NCI-H460 (cell line): ENCODE data around the gene THOC7. TPM values are rescaled to one million over a fixed set of nuclear protein-coding genes. Genes with fewer than 3 reads are reported as not detected.

ENCODE experiments used
- DNase-seq: peaks from one replicate; pipeline ENCODE4 v3.0.0-alpha.2; 2016; ENCODE audit warnings: low read depth; ENCODE audit errors: extremely low read depth
- total RNA-seq: library from RNA; depleted of rRNA; stranded (reverse); fragments of >200 nt; shearing (Covaris generic); gene quantifications from 2 replicates; pipeline ENCODE4 v1.2.3, GENCODE V29; 2014

The THOC7 gene
- total RNA-seq, 1 experiment from 2014 or later, result 77.4 TPM

DNA sequence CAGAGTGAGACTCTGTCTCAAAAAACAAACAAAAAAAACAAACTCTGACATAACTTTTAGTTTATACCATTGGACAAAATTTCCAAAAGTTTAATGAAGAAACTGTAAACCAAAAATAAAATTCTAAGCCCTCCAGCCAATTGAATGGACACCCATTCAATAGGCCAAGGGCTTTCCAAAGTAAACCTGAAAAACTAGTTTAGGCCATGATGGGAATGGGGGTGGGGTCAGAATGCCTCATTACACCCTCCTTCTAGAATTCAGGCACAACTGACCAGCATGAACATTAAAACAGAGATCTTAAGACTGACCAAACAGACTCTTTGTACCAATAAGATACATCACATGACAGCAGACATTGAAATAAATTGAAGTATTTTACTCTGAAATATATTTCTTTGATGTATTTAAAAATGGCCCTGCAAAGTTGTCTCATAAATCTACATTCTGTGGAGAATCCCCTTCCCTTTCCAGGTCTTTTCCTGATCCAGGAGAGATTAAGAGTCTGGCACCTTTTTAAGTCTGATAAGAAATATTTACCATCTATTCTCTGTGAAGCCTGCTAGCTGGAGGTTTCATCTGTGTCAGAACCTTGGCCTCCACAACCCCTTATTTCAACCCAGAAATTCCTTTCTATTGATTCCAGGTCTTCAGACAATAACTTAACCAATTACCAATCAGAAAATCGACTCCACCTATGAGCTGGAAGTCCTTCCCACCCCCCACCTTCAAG is 15.7 kb downstream of the THOC7 start:
- DNase-seq, result no peak

DNA sequence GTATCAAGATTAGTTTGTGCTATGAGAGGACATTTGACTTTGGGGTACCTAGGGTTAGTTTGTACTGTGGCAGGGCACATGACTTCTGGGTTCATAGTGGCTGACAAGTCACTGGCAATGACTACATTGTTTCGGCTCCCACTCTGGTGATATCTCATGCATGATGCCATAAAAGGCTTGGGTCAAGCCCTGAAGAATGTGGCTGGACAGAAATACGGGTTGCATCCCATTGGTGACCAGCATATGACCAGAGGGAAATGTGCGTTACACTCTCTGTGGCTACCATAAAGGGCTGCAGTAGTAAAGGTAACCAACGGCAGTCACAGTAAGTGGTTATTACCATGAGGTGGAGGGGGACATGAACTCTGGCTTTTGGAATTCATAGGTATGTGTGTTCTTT is 18.4 kb downstream of the THOC7 start:
- no peak for DNase-seq

DNA sequence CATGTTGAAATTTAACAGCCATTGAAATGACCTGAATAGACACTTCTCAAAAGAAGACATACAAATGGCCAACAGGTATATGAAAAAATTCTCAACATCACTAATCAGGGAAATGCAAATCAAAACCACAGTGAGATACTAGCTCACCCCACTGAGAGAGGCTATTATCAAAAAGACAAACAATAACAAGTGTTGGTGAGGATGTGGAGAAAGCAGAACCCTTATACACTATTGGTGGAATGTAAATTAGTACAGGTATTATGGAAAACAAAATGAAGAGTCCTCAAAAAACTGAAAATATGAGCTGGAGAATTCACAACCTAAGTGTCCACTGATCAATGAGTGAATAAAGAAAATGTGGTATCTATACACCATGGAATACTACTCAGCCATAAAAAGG is 21.5 kb downstream of the THOC7 start:
- DNase-seq, result no peak

DNA sequence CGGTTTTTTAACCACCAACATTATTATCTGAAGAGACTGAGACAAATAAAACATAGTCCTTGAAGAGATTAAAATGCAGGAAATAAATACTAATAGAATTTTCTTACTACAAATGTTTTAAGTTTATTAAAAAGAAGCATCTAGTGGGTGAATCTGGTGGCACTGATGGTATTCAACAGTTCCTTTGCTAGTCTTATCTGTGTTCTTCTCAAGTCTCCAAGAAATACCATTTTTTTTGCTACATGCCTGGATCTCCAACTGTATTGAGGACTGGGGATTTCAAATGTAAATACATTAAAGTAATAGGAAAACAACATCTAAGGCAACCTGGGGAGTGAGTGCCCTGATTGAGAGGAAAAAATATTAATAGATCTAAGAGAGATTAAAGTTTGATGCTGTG is 21.9 kb downstream of the THOC7 start:
- no peak for DNase-seq

DNA sequence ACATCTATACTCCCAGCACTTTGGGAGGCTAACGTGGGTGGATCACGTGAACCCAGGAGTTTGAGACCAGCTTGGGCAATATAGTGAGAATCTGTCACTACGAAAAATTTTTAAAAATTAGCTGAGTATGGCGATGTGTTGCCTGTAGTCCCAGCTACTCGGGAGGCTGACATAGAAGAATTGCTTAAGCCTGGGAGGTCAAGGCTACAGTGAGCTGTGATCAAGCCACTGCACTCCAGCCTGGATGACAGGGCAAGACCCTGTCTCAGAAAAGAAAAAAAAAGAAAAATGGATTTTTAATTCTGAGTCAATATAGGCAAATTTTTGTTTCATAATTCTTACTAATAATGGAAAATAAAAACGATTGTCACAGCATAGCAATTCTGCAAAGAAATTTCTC is 31.2 kb downstream of the THOC7 start:
- no peak for DNase-seq

DNA sequence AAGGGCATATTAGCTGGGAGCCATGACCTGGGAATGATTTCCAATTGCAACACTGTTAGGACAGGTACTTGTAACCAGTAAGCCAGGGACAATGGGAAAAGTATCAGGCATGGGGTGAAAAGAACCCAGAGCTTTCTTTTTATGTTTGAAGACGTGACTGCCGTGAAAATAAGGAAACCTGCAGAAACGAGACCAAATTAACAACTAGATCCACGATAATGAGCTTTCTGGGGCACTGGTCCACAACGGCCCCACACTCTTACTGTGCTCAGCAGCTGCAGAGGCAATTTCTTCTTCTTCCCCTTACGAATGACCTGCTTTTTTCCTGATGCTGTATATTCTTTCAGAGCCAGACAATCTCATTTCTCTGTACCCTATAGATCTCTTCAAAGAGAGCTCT is 33.1 kb downstream of the THOC7 start:
- no peak for DNase-seq

DNA sequence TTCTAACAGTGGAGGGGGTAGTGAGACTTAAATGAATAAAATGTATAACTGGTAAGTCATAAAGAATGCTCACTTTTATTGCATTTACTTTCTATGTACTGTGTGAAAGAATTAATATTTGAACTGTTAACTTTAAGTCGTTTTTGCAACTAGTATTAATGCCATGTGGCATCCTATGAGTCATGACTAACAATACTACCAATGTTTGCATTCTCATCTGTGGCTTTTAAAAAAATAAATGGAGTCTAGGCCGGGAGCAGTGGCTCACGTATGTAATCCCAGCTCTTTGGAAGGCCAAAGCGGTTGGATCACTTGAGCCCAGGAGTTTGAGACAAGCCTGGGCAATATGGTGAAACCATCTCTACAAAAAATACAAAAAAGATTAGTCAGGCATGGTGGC is 39.3 kb downstream of the THOC7 start:
- peak; percentile 69 for DNase-seq

DNA sequence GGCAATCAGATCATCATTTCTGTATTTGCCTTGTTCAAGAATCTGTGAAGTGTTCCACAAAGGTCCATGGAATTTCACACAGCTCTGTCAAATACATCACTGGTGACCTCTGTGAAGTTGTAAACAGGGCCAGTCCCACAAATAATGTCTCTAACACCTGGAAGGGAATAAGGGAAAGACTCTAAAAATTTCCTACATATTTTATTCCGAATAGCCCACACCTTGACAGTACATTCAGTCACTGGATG is 44.5 kb downstream of the THOC7 start, which contains the start of gene C3orf49:
C3orf49 (plus strand) TSS at position 149 of the 248 bp plus-strand sequence. CDS start 173 bp downstream, outside the sequence.
- no peak for DNase-seq

DNA sequence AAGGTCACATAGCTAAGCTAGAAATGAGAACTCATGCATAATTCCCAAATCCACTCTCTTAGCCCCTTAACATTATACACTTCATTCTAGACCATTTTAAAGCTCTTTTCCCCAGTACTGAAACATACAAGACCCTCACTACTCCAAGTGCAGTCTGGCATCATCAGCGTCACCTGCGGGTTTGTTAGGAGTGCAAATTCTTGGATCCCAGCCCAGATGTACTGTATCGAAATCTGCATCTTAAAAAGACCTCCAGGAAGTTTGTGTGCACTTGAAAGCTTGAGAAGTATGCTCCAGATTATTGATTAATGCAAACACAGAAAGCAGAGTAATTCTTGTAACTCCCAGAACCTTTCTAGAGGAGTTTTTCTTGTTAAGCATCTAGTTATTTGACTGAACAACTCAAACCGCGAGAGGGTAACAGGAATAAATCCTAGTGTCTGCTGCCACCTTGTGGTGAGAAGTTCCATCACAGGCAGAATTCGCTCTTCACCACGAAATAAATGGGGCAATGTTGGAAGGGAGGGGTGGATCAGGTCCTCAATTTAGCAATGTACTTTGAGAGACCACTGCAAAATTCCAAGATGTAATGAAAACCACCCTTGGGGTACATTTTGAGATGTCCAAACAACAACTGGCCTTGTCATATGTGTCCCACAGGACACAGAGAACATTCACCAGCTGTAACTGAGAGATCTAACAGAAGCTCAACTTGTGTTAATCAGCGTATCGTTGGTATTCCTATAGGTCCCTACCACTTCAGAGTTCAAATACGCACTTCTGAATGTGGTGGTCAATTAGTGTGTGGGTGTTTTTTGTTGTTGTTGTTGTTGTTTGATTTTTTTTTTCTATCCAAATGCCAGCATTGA is 45.1 kb downstream of the THOC7 start:
- peak; percentile 85 for DNase-seq

DNA sequence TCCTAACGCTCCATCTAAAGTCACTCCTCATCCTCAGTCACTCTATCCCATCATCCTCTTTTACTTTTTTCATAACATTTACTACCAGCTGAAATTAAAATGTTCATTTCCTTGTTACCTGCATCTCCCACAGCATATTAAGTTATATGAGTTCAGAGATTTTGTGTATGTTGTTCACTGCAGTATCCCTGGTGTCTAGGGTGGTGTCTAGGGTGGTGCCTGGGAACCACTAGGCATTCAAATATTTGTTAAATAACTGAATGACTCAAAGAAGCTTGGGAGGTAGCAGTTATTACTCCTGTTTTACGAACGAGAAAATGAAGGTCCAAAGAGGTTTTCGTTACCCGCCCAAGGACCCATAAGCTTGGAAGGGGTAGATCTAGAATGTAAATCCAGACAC is 46.4 kb downstream of the THOC7 start:
- no peak for DNase-seq

DNA sequence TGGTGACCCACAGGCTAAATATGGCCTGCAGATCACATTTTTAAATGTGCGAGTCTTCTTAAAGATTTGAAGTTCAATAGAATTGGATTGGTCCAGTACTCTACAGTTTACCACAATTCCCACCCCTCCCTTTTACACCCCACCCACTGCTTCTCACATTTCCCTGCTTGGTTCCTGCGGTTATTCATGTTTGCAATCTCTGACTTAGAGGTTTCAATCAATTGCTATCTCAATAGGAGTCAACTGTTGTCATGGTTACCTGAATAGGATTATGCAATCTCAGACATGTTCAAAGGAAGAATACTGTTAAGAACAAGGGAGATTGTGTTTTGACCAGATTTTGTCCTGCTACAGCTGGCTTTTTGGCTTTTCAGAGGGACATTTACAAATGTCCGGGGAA is 49.4 kb downstream of the THOC7 start:
- DNase-seq, result no peak

DNA sequence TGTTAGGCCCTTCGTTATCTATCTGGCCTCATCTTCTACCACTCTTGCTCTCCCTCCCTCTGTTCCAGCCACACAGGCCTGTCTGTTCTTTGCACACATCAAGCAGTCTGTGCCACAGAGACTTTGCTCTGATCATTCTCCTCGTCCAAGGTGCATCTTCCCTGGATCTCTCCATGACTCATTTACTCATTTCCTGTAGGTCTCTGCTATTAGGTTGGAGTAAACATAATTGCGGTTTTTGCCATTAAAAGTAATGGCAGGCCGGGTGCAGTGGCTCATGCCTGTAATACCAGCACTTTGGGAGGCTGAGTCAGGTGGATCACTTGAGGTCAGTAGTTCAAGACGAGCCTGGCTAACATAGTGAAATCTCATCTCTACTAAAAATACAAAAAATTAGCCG is 54.0 kb downstream of the THOC7 start:
- DNase-seq, result no peak

DNA sequence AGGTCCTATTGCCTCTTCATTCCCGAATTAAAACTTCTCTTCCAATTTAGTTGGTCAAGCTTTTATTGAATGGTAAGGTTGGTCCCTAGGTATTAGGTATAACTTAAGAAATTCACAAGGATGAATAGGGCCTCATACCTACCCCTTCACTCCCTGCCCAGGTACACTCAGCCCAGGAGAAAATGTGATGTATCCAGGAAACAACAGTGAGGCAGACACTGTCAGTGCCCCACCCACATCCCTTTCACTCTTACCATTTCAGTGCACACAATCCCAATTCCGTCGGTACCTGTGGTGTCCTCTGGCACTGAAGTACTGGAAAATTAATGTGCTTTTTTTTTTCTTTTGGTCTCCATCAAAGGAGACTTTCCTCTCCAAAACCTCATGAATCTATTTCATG is 55.0 kb downstream of the THOC7 start:
- DNase-seq, result no peak

DNA sequence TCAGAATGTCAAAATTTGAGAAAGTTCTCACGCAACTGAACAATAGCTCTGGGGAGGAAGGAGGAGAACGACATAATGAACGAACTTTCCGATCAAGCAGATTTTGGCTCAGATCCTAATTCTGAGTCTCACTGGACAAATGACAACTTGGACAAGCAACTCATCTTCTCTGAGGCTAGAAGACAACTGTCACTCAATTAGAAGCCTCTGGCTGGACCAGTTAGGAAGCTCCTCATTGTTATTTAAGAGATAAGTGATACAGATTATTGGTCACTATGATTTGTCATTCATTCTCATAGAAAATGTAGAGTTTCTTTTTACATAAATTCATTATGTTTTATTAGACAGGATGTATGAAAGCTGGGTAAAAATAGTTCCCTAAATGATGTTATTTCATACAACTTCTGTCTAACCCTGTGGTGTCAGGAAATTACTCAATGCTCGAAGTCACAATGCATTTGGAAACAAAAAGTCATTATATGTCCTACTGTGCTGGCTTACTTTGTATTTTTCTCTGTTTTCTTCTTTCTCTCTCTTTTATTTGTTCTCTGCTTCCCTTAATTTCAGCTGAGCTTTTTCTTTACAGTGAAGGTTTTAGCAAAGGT is 55.5 kb downstream of the THOC7 start:
- no peak for DNase-seq

DNA sequence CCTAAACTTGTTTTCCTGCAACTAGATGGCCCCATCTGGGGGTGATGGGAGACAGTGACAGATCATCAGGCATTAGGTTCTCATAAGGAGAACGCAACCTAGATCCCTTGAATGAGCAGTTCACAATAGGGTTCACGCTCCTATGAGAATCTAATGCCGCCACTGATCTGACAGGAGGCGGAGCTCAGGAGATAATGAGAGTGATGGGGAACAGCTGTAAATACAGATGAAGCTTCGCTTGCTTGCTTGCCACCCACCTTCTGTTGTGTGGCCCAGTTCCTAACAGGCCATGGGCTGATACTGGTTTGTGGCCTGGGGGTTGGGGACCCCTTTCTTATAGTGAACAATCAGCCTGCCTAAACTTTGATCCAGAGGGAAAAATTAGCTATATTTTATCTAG is 59.7 kb downstream of the THOC7 start:
- DNase-seq, result no peak

DNA sequence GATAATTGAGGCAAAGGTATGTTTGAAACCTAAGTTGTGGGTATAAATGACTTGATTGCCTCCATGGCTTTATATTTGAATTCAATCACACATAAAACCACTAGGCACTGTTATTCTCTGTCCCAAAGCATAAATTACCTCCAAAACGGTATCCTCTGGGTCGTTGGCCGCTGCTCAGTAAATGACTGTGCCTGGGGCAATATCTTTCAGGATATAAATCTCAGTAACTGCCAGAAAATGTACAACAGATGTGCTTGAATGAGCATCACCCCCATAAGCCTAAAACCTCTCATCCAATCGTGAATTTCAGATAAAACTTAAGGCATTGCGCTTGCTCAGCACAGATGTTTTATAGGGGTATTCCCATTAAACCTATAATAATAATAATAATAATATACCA is 63.5 kb downstream of the THOC7 start:
- DNase-seq, result no peak

DNA sequence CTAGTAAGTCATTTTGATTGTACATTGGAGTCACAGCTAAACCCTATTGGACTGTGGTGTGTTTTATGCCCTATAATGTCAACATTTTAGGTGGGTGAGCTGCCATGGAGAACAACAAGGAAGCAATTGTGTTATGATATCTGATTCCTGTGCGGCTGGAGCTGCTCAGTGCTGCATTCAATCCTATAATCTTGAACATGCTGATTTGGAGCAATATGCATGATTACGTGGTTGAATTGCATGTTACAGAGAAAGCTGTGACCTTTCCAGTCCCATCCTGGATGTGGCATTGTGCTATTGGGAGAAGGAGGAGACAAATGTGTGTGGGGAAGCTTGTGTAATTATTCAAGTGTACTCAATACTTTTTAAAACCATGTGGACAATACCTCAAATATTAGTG is 64.7 kb downstream of the THOC7 start:
- DNase-seq, result no peak

DNA sequence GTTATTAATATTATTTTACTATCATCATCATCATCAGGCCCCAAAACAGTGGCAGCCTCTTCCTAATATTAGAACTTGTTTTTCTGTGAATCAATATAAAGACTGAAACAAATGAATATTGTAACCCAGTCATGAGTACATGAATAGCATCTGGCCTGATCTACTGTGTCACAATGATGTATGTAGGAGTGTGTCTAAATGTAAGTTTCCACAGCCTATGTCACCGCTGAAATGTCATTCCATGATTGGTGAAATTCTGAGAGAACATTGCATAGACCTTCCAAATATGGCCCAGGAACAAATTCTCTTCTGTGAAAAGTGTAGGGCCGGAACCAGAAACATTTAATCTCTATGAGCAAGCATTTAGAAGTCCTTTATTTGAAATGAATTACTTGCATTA is 65.1 kb downstream of the THOC7 start:
- no peak for DNase-seq

DNA sequence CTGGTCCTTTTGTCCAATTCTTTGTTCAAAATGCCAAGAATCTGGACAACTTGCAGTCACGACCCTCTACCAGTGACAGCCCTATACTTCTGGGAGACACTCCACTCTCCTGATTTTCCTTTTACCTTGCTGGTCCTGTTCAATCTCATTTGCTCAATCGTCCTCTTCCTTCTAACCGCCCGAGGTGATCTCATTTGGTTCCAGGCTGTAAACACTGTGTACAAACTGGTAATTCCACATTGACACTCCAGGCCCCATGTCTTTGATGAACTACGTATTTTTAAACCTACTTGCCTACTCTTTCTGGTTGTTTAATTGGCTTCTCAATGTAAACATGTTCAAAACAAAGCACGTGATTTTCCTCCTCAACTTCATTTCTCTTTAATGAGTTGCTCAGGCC is 68.2 kb downstream of the THOC7 start:
- no peak for DNase-seq

DNA sequence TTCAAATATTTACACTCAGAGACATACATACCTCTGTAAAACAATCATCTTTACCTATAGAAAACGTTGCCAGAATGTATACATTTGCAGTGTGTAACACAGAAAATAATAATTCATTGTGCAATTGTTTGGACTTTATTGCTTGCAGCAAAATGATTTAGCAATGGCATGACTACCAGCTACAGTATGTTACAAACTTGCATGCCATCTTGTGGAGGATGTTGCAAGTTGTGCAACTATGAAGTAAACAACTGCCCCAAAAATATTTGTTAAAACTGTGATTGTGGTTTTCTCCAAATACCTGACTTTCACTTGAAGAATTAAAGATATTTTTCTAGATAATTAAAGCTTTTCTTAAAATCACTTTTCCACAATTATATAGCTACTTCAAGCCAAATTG is 71.6 kb downstream of the THOC7 start:
- peak; percentile 20 for DNase-seq
